GM19467 (cell line): Measurements from ENCODE around the gene KIF26A.
"Not testable (repeated sequence)": the region's sequence is repeated elsewhere in the genome, so short reads cannot be mapped to it uniquely, and the experiment has no call there.

Experiments used
- ATAC-seq: cut with Tn5 transposase; IDR thresholded peaks from one replicate; pipeline ENCODE4 v1.9.1; 2021; ENCODE audit warnings: mild to moderate bottlenecking, moderate library complexity; ENCODE audit not compliant: unreplicated experiment

KIF26A gene

DNA sequence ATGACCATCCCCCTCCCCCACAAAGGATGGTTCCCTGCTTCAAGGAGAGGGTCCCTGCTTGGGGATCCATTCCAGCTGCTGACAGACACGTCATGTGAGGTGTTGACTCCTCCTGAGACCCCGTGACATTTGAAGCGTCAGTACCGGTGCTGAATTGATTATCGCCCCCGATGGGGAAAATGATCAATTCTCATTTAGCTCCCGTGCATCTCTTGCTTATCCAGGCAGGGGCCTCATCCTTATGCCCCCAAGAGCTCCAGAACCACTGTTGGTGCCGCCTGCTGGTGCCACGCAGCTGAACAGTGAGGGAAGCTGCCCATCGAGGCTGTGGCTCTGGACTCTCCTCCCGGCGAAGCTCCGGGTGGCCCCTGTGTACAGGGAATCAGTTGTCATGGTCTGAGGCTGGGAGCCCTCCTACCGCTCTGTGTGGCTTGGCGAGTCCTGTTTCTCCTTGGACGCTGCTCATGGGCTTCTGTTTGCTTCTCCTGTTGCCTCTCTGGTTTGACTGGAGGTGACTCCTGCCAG lies 4.6 kb downstream of the KIF26A start:
- no peak for ATAC-seq

DNA sequence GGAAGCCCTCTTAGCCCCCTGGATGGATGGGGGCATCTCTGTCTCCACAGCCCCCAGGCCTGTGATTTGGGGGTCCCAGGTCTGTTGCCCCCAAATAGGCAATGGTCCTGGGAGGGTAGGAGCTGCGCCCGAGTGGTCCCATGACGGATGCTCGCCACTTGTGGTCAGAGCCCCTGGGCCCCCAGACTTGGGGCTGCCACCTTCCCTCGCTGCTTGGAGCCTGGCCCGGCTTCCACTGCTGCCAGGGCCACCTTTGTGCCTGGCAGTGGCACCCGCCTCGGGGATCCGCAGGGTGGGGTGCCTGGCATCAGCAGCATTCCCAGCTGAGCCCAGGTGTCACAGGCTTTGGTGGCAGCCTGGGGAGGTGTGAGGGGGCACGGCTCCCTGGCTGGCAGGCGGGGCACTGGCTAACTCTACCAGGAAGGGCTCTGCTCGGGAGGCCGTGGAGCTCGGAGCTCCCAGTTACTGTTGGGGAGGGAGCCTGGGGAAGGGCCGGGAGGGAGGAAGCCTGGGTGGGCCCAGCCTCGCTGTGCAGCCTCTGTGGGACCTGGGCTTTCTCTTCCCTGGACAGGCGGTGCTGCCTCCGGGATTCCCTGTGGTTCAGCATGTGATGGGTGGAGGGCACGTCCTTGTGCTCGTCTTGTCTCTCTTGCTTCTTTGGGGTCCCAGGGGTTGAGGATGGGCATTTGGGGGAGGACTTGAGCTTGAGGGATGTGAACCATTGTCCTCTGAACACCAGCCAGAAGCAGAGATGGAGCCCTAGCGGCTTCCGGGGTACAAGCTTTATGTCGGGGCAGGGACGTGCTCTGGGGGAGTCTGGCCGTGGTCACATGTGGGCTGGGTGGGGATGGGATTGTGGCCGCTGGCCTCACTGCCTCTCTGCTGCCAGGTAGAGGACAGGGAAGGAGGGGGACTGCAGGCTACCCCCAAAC lies 5.4 kb downstream of the KIF26A start:
- ATAC-seq, result no peak

DNA sequence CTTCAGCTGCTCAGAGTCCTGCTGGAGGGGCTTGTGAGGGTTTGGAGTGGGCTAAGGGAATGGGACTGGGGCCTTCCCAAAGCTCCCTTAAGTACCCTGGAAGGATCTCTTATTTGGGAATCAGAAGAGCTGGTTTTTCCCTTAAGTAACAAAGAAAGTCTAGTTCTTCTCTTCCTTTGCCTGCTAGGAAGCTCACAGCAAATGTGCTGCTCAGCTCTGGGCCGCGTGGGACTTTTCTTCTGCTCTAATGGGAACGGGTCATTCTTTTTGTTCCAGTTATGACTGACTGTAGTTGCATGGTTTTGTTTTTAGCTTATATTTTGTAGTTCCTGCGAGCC lies 6.0 kb downstream of the KIF26A start:
- no peak for ATAC-seq

DNA sequence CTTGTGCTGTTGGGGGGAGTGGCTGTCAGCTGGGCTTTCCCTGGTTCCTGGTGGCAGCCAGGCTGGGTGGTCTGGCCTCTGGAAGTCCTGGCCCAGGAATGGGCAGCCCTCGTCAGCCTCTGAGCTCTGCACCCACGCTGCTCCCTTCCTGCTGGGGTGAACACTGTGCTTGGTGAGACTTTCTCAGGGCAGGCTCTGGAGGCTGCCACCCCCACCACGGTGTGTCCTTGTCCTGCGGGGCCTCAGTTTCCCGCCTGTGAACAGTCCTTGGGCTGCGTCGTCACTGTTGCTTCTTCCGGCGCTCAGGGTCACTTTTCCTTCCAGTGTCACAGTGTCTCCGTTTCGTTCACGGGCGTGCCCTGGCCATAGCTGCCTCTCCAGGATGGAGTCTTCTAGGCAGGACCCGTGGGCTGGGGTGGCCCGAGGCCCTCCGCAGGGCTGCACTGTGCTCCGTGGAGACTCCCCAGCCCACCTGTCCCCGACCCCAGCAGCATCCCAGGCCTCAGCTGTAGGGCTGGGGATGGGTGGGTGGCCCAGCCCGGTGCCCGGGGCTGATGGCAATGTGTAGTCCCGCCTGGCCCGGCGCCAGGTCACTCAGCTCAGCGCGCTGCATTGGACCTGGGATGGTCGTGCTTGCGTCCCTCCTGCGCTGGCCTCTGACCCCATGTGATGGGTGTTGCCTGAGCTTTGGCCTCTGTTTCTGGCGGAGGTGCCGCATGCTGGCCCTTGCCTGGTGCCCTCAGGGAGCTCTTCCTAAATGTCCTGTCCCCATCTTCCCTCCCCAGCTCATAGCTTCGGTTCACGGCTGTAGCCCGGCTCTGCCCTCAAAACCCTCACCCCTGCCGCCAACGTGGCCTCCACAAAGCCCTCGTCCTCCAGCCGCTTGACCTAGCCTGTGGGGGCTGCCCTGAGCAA lies 6.8 kb downstream of the KIF26A start:
- no peak for ATAC-seq

DNA sequence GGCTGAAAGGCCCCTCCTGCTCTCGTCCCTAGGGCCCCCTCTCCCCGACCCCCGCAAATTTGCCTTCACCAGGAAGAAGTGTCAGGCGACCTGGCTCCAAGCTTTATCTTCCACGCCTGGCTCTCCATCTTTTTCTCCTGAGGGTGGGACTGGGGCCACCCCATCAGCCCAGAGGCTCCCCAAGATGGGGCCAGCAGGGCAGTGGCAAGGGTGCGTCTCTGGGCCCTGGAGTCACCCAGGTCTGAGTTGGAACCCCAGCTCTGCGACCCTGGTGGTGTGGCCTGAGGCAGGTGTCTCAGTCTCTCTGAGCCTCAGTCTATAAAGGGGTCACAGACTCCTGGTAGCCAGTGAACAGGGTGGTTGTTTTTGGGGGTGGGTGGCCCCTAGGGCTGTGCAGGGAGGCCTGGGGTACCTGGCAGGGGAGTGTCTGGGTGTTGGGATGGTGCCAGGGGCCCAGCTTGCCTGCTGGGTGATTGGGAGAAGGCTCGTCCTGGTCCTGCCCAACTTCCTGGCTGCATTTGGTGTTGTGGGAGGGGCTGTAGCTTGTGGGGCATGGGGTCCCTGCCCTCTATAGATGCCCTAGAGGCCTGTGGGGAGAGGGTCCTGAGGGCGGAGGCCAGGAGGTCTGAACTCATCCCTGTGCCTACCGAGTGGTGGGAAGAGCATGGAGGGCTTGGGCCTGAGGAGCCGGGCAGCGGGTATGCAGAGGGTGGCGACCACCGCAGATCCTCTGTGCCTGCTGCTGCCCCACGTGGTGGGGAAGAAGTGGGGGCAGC lies 7.6 kb downstream of the KIF26A start:
- no peak for ATAC-seq

DNA sequence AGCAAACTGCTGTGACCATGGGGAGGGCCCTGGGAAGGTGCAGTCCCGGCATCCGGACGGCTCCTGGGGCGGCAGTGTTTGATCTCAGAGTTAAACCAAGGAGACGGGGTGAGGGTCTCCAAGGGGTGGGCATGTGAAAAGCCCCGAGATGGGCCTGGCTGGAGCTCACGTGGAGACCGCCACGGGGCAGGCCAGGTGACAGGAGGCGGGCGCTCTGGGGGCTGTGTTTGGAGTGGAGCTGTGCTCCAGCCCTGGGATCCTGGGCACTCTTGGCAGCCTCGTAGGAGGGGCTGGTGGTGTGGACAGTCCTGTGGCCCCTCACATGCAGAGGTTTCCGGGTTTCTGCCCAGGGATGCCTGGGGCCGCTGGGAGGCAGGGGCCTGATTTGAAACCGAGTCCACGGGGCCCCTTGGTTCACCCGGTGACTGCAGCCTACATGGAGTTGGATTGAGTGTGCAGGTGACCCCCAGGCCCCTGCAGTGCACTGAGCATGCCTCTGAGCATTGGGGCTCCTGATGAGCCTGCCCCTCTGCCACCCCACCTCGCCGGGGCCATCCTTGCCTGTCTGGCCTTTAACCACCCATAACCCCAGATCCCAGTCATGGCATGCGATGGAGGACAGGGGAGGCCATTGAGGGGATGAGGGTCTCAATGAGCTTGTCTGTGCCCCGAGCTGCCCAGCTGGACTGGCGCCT lies 8.4 kb downstream of the KIF26A start:
- no peak for ATAC-seq

DNA sequence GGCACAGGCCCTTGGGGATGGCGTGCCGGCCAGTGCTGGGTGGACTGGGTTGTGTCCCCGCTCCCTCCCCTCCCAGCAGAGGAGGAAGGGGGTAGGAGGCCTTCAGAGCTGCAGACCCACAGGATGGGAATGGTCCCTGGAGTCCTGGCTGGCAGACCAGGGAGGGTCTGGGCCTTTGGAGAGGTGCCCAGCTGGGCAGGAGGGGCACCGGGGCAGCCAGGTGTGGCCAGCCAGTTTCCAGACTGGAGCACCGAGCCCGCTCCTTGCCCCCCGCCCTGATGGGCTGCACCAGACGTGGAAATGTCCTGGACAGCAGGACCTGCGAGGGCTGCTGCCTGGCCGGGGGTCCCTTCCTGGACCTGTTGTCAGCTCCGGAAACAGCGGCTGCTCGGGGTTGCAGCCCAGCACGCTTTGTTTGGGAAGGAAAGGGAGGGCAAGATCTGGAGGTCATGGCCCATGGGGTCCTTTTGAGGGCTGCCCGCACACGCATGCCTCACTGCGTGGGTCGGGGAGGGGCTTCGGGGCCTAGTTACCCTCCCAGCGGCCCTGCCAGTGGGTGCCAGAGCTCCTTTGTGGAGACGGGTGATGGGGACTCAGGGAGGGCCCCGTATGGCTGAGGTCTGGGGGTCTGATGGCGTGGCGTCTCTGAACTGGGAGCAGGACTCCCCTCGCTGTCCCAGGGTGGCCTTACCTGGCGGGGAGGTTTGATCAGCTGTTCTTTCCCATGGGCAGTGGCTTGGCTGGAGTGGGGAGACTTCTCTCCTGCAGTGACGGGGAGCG lies 9.1 kb downstream of the KIF26A start:
- no peak for ATAC-seq

DNA sequence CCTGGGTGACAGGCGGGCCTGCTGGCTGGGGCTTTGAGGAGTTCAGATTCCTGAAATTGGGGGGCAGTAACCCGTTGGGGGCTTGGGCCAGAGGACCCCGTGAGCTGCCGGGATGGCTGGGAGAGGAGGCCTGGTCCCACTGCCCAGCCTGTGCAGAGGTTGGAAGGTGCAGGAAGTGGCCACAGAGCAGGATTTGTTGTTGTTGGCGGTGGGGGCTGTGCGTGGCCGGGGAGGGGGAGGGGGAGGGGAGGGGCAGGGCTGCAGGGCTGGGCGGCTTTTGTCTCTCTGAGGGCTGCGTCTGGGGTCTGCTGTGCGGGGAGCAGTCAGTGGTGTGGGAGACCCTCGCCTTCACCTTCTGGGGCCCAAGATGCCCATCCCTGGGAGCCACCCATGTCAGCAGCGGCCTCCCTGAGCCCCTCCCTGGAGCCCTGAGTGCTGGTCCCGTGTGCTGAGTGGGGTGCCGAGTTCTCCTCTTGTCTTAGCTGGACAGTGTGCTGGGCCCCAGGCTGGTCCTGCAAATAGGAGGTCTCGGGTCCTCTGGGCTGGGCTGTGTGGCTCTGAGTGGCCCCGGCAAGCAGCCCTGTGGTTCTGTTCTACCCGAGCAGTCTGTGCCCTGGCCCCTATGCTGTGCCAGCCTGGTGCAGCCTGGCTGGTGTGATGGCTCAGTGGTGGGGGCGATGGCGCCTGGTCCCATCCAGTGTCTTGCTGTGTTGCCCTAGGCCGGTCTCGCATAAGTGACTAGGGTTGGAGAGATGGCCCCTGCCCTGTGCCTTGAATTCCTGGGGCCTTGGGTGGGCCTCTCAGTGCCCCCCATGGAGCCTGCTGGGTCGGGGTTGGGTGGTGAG lies 10.3 kb downstream of the KIF26A start:
- ATAC-seq, result no peak

DNA sequence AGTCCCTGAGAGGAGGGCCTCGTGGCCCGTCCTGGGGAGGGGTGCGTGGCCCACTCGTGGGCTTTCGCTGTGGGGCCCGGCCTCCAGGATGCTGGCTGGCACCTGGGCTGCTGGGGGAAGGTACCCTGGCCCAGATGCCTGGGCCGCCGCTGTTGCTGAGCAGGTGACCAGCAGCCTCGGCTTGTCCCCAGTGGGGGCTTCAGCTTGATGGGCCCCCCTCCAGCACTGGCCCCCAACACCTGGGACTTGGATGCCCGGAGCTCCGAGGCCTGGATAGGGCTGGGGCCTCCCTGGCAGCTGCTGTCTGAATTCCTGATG lies 10.8 kb downstream of the KIF26A start:
- no peak for ATAC-seq

DNA sequence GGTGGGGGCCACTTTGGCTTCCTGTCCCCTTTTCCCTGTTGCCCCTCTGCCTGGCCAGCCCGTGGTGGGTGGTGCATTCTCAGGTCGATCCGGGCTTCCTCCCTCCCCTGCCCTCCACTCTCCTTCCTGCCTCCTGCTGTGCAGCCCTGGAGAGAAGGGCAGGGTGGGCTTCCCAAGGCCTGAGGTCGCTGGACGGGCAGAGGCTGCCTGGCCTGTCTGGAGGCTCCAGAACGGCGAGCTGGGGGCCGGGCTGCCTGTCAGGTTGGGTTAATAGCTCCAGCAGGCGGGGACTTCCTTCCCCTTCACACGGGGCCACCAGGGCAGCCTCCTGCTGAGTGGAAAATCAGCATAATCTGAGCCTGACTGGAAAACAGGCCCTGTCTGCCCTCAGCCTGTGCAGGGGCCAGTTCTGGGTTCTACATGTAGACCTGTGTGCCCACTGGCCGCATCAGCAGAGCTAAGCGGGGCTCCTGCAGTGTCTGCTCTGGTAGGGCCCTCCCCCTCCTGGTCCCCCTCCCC lies 11.3 kb downstream of the KIF26A start:
- no peak for ATAC-seq

DNA sequence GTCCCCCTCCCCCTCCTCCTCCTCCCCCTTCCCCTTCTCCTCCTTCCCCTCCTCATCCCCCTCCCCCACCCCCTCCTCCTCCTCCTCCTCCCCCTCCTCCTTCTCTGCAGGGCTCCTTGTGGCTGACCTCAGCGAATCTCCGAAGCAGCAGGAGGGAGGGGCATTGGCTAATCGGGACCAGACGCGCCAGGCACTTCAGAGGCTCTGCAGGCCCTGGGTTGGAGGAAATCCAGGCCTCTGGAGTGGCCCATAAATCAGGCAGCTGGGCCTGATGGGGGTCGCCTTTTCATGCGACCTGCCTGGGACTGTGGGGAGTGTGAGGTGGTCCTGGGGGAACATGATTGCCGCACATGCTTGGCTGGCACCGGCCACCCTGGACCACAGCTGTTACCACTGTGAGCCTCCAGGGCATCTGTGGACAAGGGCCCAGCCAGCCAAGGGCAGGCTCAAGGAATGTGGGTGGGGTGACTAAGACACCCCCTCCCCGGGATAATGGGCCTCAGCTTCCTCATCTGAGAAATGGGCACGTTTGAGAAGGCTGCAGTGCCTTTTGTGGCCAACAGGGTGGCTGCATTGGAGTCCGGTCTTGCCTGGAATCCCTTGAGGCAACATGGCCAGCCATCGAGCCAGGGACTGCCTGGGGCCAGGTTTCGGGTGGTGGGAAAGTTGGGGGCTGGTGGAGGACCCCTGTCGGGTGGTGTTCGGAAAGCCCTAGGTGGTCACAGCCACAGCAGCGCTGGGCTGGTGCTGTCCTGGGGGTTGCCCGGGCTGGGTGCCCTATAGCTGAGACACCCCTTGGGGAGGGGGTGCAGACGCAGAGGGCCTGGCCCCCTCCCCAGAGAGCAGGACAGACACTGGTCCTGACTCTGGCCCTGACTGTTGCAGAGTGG lies 12.0 kb downstream of the KIF26A start:
- ATAC-seq, result no peak

DNA sequence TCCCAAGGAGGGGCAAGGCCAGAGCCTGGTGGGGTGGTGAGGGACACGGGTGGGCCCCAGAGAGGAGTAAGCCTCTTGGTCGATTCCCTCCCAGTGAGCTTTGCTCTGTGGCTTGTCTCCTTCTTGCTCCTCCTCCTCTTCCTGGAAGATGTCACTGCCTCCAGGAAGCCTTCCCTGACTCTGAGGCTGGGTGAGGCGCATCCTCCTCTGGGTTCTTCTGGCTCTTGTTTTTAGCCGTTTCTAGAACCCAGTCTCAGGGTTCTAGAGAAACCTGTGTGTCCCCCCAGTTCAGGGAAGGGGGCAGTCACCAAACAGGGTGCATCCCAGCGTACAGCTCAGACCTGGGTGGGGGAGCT lies 12.6 kb downstream of the KIF26A start:
- ATAC-seq, result no peak

DNA sequence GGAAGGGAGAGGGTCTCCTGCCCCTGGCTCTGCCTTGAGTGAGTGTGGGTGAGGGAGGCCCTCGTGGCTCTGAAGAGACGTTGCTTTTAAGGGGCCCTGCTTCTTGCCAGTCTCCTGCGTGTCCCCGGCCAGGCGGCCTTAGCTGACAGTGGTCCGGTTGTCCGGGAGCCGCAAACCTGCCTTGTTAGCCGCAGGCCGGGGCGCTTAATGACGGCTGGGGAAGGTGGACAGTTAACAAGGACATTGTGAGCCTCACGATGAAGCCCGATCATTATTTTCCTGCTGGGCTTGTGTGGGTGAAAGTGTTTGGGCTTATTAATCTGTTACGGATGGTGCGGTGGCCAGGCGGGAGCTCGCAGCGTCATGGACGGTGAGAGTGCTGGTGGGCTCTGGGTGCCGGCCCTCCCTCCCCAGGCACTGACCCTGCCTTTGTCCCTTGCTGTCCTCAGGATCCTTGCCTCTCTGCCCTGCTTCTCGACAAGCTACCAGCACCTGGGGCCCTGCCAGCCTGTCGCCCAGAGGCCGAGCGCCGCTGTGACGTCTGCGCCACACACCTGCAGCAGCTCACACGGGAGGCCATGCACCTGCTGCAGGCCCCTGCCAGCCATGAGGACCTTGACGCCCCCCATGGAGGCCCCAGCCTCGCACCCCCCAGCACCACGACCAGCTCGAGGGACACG lies 13.3 kb downstream of the KIF26A start:
- no peak for ATAC-seq

DNA sequence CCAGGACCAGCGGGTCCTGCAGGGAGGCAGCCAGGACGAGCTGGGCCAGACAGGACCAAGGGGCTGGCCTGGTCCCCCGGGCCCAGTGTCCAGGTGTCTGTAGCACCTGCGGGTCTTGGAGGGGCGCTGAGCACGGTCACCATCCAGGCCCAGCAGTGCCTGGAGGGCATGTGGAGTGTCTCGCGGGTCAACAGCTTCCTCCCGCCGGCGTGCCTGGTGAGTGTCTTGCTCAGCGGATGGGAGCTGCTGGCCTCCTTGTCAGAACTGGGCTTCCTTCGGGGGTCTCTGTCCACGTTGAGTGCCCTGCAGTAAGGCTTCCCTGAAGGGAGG lies 13.8 kb downstream of the KIF26A start:
- ATAC-seq, result no peak

DNA sequence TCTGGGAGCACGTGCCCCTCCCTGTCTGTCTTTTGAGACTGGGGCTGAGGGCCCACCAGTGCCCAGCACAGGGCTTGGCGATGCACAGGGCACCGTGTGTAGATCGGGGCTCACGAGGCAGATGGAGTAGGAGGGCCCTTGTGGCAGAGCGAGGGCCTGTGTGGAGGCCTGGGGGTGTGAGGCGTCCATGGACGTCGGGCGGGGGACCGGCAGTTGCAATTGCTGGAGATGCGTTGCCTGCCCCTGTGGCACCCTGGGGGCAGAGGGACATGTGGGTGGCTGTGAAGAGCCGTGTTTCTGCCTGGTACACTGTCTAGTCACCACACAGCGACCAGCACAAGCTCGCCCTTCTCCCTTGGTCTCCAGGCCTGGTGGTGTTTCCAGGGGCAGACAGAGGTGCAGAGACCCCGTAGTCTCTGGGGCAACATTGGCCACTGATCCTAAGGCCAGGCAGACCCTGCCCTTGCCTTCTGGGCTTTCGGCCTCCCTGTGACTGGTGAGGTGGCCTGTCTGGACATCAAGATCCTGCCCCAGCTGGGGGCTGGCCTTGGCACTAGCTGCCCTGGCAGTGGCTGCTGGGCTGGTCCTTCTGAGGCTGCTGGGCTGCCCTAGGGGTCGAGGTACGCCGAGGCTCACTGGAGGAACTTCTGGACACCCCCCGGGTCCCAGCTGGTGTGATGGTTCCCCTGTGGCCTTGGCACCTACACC lies 14.5 kb downstream of the KIF26A start:
- ATAC-seq, result no peak

DNA sequence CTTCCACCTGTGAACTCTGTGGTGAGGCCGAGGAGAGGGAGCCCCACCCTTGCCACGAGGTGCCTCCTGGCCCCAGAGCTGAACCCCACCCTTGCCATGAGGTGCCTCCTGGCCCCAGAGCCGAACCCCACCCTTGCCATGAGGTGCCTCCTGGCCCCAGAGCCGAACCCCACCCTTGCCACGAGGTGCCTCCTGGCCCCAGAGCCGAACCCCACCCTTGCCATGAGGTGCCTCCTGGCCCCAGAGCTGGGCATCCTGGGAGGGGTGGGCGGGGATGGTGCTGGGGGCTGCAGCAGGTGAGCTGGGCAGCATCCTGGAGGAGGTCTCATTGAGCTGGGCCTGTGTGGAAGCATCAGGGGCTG lies 15.0 kb downstream of the KIF26A start:
- ATAC-seq, result not testable (repeated sequence)

DNA sequence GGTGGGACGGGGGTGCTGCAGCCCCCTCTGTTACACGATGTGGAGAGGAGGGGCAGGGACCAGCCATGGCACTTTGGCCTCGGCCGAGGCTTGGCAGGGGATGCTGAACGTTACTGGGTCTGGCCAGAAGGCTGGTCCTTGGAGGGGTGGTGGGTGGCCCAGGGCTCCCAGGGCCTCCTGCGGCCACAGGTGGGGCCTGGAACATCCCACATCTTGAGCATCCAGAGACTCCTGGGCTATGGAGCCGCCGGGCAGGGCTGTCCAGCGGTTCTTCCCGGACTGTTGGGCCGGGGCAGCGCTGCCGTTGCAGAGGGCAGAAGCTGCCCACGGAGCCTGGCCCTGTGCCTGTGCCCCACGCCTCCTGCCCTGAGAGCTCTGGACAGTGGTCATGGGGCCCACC lies 15.9 kb downstream of the KIF26A start:
- ATAC-seq, result no peak
